Measurements from ENCODE around the gene ACY1. TPM values are rescaled to one million over a fixed set of nuclear protein-coding genes. Genes with fewer than 3 reads are reported as not detected.

ACY1 gene
- total and polyA plus RNA-seq, 2 of the 13 experiments (the other 11 are each of a cell fraction or from before 2014, with no cell fraction given), result 113 to 162 TPM

GRCh38 chr3:51941798-51942602, 41.3 kb upstream of the ACY1 start, which contains the start of the genes PARP3 and RRP9 (continued):
- no peak for TF ChIP-seq PRPF4 (IDR thresholded peaks at IDR 0.05; ENCODE audit: low read depth, low read length, poor library complexity, severe bottlenecking)
- peak; percentile 93 for TF ChIP-seq NR2C2 (CRISPR knock-in tag; IDR thresholded peaks at IDR 0.05; ENCODE audit: borderline replicate concordance)
- TF ChIP-seq ZSCAN12 (CRISPR knock-in tag; IDR thresholded peaks at IDR 0.05), result no peak; the same call in 1 of the 2 replicates
- peak; percentile 91; the same call in 1 of the 2 replicates for TF ChIP-seq SMAD1 (CRISPR knock-in tag; IDR thresholded peaks at IDR 0.05; ENCODE audit: borderline replicate concordance, low read depth)
- no peak for TF ChIP-seq KAT2B (IDR thresholded peaks at IDR 0.05; ENCODE audit: borderline replicate concordance, low read depth, low read length)
- no peak for TF ChIP-seq ZNF75D (CRISPR knock-in tag; IDR thresholded peaks at IDR 0.05; ENCODE audit: borderline replicate concordance)
- TF ChIP-seq NFIC (IDR thresholded peaks at IDR 0.05; ENCODE audit: low read length), result no peak
- TF ChIP-seq, protein P1, sequence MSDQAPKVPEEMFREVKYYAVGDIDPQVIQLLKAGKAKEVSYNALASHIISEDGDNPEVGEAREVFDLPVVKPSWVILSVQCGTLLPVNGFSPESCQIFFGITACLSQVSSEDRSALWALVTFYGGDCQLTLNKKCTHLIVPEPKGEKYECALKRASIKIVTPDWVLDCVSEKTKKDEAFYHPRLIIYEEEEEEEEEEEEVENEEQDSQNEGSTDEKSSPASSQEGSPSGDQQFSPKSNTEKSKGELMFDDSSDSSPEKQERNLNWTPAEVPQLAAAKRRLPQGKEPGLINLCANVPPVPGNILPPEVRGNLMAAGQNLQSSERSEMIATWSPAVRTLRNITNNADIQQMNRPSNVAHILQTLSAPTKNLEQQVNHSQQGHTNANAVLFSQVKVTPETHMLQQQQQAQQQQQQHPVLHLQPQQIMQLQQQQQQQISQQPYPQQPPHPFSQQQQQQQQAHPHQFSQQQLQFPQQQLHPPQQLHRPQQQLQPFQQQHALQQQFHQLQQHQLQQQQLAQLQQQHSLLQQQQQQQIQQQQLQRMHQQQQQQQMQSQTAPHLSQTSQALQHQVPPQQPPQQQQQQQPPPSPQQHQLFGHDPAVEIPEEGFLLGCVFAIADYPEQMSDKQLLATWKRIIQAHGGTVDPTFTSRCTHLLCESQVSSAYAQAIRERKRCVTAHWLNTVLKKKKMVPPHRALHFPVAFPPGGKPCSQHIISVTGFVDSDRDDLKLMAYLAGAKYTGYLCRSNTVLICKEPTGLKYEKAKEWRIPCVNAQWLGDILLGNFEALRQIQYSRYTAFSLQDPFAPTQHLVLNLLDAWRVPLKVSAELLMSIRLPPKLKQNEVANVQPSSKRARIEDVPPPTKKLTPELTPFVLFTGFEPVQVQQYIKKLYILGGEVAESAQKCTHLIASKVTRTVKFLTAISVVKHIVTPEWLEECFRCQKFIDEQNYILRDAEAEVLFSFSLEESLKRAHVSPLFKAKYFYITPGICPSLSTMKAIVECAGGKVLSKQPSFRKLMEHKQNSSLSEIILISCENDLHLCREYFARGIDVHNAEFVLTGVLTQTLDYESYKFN (CRISPR knock-in tag; conservative IDR thresholded peaks at IDR 0.05), result peak; percentile 78
- no peak for TF ChIP-seq HBP1 (CRISPR knock-in tag; IDR thresholded peaks at IDR 0.05; ENCODE audit: low read depth)
- TF ChIP-seq RFX3 (CRISPR knock-in tag; IDR thresholded peaks at IDR 0.05), result no peak
- TF ChIP-seq, protein P2, sequence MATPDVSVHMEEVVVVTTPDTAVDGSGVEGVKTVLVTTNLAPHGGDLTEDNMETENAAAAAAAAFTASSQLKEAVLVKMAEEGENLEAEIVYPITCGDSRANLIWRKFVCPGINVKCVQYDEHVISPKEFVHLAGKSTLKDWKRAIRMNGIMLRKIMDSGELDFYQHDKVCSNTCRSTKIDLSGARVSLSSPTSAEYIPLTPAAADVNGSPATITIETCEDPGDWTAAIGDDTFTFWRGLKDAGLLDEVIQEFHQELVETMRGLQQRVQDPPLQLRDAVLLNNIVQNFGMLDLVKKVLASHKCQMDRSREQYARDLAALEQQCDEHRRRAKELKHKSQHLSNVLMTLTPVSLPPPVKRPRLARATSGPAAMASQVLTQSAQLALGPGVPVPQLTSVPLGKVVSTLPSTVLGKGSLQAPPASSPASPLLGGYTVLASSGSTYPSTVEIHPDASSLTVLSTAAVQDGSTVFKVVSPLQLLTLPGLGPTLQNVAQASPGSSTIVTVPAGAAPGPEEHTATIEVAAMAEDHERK (CRISPR knock-in tag; IDR thresholded peaks at IDR 0.05; ENCODE audit: low read depth), result no peak
- TF ChIP-seq ZNF567 (CRISPR knock-in tag; IDR thresholded peaks at IDR 0.05; ENCODE audit: borderline replicate concordance), result no peak
- TF ChIP-seq PREB (CRISPR knock-in tag; IDR thresholded peaks at IDR 0.05), result 0 out of 2 replicates have a peak, but pooled peaks have one; percentile 56
- TF ChIP-seq, protein P3, sequence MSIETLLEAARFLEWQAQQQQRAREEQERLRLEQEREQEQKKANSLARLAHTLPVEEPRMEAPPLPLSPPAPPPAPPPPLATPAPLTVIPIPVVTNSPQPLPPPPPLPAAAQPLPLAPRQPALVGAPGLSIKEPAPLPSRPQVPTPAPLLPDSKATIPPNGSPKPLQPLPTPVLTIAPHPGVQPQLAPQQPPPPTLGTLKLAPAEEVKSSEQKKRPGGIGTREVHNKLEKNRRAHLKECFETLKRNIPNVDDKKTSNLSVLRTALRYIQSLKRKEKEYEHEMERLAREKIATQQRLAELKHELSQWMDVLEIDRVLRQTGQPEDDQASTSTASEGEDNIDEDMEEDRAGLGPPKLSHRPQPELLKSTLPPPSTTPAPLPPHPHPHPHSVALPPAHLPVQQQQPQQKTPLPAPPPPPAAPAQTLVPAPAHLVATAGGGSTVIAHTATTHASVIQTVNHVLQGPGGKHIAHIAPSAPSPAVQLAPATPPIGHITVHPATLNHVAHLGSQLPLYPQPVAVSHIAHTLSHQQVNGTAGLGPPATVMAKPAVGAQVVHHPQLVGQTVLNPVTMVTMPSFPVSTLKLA (IDR thresholded peaks at IDR 0.05), result peak; percentile 92

Measured in HepG2 (cell line).